Endothelial cell (in vitro differentiated cells): ENCODE results near the gene NEDD9. TPM values are rescaled to one million over a fixed set of nuclear protein-coding genes. Genes with fewer than 3 reads are reported as not detected.

Source experiments
- DNase-seq: peaks from one replicate; pipeline ENCODE4 v3.0.0; 2021; ENCODE audit warnings: low spot score
- H3K27ac Mint-ChIP-seq: one replicate; pipeline ENCODE4 v1.8.0; 2021; ENCODE audit warnings: mixed read lengths, inconsistent platforms; ENCODE audit not compliant: unreplicated experiment
- H3K27me3 Mint-ChIP-seq: one replicate; pipeline ENCODE4 v1.8.0; 2021; ENCODE audit warnings: mild to moderate bottlenecking, moderate library complexity, mixed read lengths, inconsistent platforms; ENCODE audit not compliant: unreplicated experiment
- H3K36me3 Mint-ChIP-seq: one replicate; pipeline ENCODE4 v1.8.0; 2021; ENCODE audit warnings: mild to moderate bottlenecking, low read depth, mixed read lengths, inconsistent platforms; ENCODE audit not compliant: unreplicated experiment
- H3K4me1 Mint-ChIP-seq: one replicate; pipeline ENCODE4 v1.8.0; 2021; ENCODE audit warnings: mild to moderate bottlenecking, mixed read lengths, inconsistent platforms; ENCODE audit not compliant: unreplicated experiment
- H3K4me3 Mint-ChIP-seq: one replicate; pipeline ENCODE4 v1.8.0; 2021; ENCODE audit warnings: mild to moderate bottlenecking, mixed read lengths, inconsistent platforms; ENCODE audit not compliant: unreplicated experiment
- H3K9me3 Mint-ChIP-seq: one replicate; pipeline ENCODE4 v1.8.0; 2021; ENCODE audit warnings: mixed read lengths, inconsistent platforms; ENCODE audit not compliant: unreplicated experiment
- total RNA-seq: library from RNA; stranded (reverse); fragmentation: NEBNext Ultra II Directional; extraction: Animal tissue kit (Norgen Biotek cat#: 25700); gene quantifications from one replicate; pipeline ENCODE4 v1.2.1, GENCODE V29; 2021; ENCODE audit not compliant: unreplicated experiment
- TF ChIP-seq, protein P1 (sequence below): fragments of 200-600 bp; sonication (generic); IDR thresholded peaks from one replicate; pipeline ENCODE4 v1.5.0; 2021; ENCODE audit warnings: antibody characterized with exemption; ENCODE audit not compliant: unreplicated experiment

NEDD9 gene
- total RNA-seq, 1 donor from 2014 or later = 3.2 TPM

DNA sequence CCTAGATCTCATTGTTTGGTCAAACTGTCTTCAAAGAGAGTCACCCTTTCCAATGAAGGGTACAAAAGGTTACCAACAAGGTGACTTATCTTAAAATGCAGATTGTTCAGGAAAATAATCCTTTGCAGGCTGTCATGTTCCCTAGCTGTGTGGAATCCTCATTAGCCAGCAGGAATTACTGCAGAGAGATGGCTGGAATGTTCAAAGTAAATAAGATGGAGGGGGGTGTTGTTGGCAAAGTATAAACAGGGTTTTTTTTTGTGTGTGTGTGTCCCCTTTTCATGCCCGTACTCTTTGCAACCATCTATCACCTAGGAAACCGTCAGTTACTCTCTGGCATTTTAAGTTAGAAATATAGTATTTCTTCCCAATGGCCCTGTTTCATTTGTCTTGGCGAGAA, 6.5 kb downstream of the NEDD9 start:
- peaks cover 5% of the 10 kb centered on the region for H3K27me3 Mint-ChIP-seq
- H3K36me3 Mint-ChIP-seq = no peaks in the 10 kb centered on the region
- no peaks in the 10 kb centered on the region for H3K9me3 Mint-ChIP-seq
- H3K27ac Mint-ChIP-seq = no peak overlapping the region
- no peak overlapping the region for H3K4me3 Mint-ChIP-seq
- peaks cover 30% of the 10 kb centered on the region for H3K4me1 Mint-ChIP-seq
- TF ChIP-seq, protein P1, sequence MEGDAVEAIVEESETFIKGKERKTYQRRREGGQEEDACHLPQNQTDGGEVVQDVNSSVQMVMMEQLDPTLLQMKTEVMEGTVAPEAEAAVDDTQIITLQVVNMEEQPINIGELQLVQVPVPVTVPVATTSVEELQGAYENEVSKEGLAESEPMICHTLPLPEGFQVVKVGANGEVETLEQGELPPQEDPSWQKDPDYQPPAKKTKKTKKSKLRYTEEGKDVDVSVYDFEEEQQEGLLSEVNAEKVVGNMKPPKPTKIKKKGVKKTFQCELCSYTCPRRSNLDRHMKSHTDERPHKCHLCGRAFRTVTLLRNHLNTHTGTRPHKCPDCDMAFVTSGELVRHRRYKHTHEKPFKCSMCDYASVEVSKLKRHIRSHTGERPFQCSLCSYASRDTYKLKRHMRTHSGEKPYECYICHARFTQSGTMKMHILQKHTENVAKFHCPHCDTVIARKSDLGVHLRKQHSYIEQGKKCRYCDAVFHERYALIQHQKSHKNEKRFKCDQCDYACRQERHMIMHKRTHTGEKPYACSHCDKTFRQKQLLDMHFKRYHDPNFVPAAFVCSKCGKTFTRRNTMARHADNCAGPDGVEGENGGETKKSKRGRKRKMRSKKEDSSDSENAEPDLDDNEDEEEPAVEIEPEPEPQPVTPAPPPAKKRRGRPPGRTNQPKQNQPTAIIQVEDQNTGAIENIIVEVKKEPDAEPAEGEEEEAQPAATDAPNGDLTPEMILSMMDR = no peak
- DNase-seq = no peak

DNA sequence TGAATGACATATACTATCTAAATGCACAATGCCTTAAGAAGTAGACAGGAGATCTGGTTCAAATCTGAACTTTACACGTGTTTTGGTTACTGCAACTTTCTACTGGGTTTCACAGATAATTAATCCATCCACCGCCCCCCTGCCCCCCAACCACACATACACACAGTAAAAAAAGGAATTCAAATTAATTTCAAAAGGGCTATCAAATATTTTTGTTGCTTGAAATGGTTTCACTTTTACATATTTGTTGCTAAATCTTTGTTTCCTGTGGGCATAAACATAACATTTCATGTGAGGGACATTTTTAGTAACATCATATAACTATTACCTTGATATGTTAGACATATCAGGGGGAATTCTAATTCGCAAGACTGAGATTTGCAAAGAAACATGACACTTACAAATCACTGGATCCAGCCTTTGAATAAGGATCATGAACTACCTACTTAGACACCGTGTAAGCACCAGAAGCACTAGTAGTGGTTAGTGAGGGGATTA, 7.5 kb downstream of the NEDD9 start:
- no peak overlapping the region for H3K27ac Mint-ChIP-seq
- TF ChIP-seq, protein P1 = no peak
- no peaks in the 10 kb centered on the region for H3K36me3 Mint-ChIP-seq
- peaks cover 5% of the 10 kb centered on the region for H3K27me3 Mint-ChIP-seq
- H3K4me3 Mint-ChIP-seq = no peak overlapping the region
- H3K4me1 Mint-ChIP-seq = peaks cover 33% of the 10 kb centered on the region
- no peaks in the 10 kb centered on the region for H3K9me3 Mint-ChIP-seq
- no peak for DNase-seq

DNA sequence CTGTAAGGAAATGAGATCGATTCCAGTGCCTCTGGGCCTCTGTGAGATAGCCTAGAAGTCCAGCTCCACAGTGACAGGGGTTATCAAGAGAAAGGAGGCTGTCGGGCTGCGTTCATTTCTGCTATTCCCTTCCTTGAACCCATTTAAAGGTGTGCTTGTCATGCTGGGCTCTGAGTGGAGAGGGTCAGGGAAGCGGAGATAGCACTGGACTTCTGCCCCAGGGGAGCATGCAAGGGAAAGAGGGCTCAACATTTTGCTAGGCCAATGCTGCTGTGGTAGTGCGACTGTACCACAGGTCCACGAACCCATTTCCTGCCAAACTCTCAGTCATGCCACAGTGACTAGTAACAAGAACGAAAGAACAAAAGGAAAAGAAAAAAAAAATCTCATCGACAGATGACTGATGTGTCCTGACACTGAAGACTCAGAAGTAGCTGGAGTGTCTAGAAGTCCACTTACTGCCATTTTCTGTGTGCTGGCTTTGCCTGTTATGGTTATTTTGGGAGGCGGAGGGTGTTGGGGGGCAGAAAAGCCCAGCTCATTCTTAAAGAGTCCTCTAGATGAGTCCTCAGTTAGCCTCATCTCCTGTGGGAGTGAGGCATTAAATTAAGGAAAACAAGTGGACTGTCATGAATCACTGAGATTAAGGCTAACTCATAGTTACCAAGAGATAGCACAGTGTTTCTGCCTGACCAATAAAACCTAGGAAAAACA, 8.1 kb downstream of the NEDD9 start:
- peaks cover 5% of the 10 kb centered on the region for H3K27me3 Mint-ChIP-seq
- TF ChIP-seq, protein P1 = no peak
- H3K4me3 Mint-ChIP-seq = no peak overlapping the region
- H3K27ac Mint-ChIP-seq = no peak overlapping the region
- DNase-seq = no peak
- H3K36me3 Mint-ChIP-seq = no peaks in the 10 kb centered on the region
- peaks cover 40% of the 10 kb centered on the region for H3K4me1 Mint-ChIP-seq
- no peaks in the 10 kb centered on the region for H3K9me3 Mint-ChIP-seq

DNA sequence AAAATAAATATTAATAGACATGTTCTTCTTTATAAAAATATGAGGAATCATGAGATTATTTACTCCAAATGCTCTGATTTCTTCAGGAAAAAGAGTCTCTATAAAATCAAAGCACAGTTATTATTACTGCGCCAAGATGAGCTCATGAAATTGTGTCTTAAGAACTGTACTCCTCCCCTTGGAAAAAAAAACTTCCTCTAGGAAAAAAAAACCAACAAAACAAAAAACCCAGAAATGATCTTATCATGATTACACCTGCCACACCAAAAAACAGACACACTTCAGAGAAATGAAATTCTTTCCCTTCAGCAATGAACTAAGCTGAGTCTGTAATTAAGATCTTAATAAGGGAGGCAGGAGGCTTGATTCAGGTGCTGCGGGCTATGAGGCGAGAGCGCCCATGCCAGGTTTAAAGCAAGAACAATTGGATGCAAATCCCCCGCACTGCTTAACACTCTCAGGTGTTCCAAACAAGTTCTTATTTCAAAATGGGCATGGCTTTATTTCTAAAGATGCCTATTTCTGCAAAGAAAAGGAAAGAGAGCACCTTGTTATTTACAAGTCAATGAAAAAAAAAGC, 9.1 kb downstream of the NEDD9 start:
- TF ChIP-seq, protein P1 = no peak
- Mint-ChIP-seq H3K9me3 (no peaks in the 10 kb centered on the region), H3K4me1 (peaks cover 47% of the 10 kb centered on the region), H3K36me3 (no peaks in the 10 kb centered on the region), H3K27ac (no peak overlapping the region), H3K27me3 (peaks cover 10% of the 10 kb centered on the region), H3K4me3 (no peak overlapping the region)
- DNase-seq = no peak
